WI38 (cell line): ENCODE data around the gene COMMD3.

Experiments used
- H3K4me3 ChIP-seq: 2 replicates; pipeline ENCODE4 v1.5.1; 2011; ENCODE audit warnings: low read depth, mild to moderate bottlenecking, control low read depth, low read length
- TF ChIP-seq, protein P1 (sequence below): IDR thresholded peaks from 2 replicates; pipeline ENCODE4 v1.5.1; 2012; ENCODE audit warnings: low read depth, mild to moderate bottlenecking, control low read depth, low read length

COMMD3 gene

DNA sequence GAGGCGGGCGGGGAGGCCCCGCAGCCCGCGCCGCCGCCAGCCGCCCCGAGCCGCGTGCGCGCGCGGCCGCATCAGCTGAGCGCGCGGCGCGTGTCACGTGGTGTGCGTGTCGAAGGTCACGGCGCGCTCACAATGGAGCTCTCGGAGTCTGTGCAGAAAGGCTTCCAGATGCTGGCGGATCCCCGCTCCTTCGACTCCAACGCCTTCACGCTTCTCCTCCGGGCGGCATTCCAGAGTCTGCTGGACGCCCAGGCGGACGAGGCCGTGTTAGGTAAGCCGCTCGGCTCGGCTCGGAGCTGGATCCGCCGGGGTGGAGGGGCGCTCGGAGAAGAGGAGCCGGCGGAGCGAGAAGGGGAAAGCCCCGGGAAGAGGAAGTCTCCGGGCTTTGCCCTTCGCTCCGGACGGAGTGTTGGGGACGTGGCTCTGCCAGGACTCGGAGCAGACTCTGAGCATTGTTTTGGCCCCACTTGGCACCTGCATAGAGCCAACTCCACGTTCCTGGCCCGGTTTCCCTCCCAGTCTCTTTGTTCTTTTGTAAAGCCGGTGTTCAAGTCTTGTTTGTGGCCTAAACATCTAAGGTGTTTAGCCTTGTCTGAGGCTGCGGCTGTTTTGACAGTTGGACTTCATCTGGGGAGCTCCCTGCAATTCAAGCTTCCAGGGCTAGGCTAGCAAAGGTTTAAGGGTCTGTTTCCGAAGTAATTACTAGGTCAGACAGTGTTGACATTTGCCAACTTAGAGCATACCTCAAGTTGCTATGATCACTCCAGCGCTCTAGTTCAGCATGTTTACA lies at the start of gene COMMD3:
COMMD3 (plus strand) TSS at position 103 of the 790 bp plus-strand sequence; CDS start at position 133, 30 bp downstream.
- peak within 1 kb of the TSS; percentile 82 for H3K4me3 ChIP-seq
- TF ChIP-seq, protein P1, sequence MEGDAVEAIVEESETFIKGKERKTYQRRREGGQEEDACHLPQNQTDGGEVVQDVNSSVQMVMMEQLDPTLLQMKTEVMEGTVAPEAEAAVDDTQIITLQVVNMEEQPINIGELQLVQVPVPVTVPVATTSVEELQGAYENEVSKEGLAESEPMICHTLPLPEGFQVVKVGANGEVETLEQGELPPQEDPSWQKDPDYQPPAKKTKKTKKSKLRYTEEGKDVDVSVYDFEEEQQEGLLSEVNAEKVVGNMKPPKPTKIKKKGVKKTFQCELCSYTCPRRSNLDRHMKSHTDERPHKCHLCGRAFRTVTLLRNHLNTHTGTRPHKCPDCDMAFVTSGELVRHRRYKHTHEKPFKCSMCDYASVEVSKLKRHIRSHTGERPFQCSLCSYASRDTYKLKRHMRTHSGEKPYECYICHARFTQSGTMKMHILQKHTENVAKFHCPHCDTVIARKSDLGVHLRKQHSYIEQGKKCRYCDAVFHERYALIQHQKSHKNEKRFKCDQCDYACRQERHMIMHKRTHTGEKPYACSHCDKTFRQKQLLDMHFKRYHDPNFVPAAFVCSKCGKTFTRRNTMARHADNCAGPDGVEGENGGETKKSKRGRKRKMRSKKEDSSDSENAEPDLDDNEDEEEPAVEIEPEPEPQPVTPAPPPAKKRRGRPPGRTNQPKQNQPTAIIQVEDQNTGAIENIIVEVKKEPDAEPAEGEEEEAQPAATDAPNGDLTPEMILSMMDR = no peak

DNA sequence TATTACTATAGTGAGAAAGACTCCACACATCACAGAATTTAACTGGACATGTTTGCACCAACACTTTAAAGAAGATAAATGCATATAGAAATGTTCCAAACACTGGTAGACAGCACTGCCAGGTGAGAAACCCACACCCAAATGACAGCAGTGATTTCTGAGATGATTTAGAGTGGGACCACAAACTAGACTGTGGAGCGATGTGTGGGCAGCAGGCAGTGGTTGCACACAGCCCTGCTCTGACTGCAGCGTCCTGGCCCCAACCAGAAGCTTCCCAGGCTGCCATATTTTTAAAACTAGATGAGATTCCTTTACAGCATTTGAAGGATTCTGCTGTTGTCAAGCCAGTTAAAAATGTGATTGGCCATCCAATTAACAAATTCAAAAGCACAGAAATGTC lies 47.7 kb upstream of the COMMD3 start:
- no peak overlapping the region for H3K4me3 ChIP-seq
- TF ChIP-seq, protein P1 = no peak

DNA sequence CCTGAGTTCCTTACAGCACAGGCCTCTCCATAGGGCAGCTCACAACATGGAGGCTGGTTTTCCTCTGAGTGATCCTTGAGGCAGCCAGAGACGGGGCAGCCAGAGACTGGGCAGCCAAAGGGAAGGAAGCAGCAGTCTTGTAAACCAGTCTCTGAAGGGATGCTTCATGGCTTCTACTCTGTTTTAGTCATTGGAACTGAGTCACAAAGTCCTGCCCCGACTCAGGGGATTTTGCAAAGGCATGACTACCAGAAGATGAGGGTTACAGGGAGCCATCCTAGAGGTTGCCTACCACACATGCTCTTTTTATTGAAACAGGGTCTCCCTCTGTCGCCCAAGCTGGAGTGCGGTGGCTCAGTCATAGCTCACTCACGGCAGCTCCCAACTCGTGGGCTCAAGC lies 44.4 kb upstream of the COMMD3 start:
- TF ChIP-seq, protein P1 = no peak
- no peak overlapping the region for H3K4me3 ChIP-seq

DNA sequence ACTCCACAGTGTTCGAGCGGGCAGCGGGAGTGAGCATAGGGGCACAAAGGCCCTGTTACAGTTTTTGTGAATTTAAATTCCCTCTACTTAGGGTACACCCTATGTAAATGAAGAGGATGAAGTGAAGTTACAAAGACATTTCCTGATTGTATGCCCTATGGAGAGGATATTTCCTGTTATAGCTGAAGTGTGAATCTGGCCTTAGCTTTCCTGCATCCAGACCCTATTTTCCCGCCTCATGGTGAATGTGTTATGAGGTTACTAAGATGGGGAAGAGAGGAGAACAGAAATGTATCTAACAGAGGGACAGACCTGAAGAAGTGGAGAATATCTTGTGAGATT lies 37.8 kb upstream of the COMMD3 start:
- no peak overlapping the region for H3K4me3 ChIP-seq

DNA sequence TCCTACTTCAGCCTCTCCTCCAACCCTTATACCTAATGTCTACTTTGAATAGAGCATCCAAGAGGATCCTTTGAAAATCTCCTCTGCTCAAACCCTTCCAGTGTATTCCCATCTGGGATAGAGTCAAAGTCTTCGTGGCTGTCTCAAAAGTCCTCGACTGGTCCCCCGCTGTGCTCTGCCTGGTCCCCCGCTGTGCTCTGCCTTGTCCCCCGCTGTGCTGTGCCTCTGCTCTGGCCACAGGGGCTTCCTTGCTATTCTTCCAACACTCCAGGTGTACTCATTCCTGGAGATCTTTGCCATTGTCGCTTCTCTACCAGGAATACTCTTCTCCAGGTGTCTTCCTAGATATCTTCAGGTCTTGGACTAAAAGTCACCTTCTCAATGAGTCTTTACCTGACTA lies 36.1 kb upstream of the COMMD3 start:
- H3K4me3 ChIP-seq = no peak overlapping the region

More for the DNA sequence above, 37.8 kb upstream of the COMMD3 start:
- TF ChIP-seq, protein P1 = no peak

DNA sequence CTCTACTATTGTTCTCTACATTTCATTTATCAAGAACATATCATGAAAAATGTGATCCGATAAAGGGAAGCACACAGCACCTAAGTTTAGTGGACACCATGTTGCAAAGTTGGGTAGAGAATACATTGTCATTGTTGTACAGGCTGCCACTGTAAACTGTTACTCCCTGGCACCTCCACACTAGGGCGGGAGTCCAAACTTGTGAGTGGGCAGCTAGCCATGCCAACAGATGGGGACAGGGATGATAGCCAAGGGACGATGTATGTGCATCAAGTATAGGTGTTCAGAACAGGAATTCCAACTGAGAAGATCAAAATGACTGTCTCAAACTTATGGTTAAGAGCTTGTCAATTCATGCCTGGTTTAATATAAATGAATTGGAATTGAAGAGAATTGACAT lies 31.1 kb upstream of the COMMD3 start:
- TF ChIP-seq, protein P1 = no peak

More for the DNA sequence above, 36.1 kb upstream of the COMMD3 start:
- TF ChIP-seq, protein P1 = no peak

DNA sequence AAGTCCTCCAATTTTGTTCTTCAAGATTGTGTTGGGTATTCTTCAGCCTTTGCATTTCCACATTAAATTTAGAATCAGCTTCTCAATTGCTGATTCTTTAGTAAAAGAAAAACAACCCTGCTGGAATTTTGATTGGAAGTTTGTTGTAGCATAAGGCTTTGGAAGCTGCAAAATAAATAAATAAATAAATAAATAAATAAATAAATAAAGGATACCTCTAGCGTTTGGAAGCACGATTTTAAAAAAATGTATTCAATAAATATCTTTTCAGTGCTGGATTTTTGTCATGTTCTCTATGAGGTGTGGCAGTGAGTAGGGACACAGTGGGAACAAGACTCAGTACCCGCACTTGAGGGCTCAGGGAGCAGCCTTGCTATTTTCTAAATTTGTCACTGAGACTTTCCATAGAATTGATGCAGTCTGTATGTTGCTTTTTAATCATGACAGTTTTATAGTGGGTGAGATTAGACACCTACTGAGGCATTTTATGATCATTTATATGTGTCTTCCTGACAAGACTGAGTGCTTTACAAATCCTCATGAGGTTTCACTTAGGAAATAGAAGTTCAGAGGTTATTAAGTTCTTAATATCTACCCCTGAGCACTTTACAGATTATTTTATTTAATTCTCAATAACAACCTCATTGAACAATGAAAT lies 22.3 kb upstream of the COMMD3 start:
- TF ChIP-seq, protein P1 = no peak
- H3K4me3 ChIP-seq = no peak overlapping the region

More for the DNA sequence above, 31.1 kb upstream of the COMMD3 start:
- H3K4me3 ChIP-seq = no peak overlapping the region
